GM12878 (cell line): Measurements from ENCODE around the gene AK8. TPM values are rescaled to one million over a fixed set of nuclear protein-coding genes. Genes with fewer than 3 reads are reported as not detected.
"Not testable (repeated sequence)": the region's sequence is repeated elsewhere in the genome, so short reads cannot be mapped to it uniquely, and the experiment has no call there.

Source experiments
- ATAC-seq: fragments of 200-7000 bp; cut with Tn5 transposase; 3 replicates; pipeline ENCODE4 v1.9.1; 2020; ENCODE audit warnings: mild to moderate bottlenecking, moderate library complexity
- BruUV-seq: library from RNA; stranded (reverse); fragments of 400-500 nt; replicated peaks from 2 replicates; lab custom pipeline; 2021; lab: Mats Ljungman, UMichigan
- CTCF ChIA-PET: fragments of 300-600 bp; sonication (Branson Sonifier 250); formaldehyde crosslinking; extraction: SDS; loops from one replicate; lab custom pipeline; 2021; ENCODE audit warnings: inconsistent platforms; lab: Yijun Ruan, JAX
- POLR2A ChIA-PET: fragments of 350-600 bp; formaldehyde crosslinking; extraction: SDS; loops from one replicate; lab custom pipeline; 2021; ENCODE audit warnings: inconsistent platforms; lab: Charles Lee
- RAD21 ChIA-PET: fragments of 300-600 bp; sonication (Branson Sonifier 250); formaldehyde crosslinking; loops from one replicate; lab custom pipeline; 2023; ENCODE audit warnings: antibody characterized with exemption; ENCODE audit not compliant: unreplicated experiment; lab: Charles Lee
- SMC1A ChIA-PET: fragments of 300-600 bp; sonication (Branson Sonifier 250); formaldehyde crosslinking; loops from one replicate; lab custom pipeline; 2023; ENCODE audit not compliant: unreplicated experiment, uncharacterized antibody; lab: Charles Lee
- DNase-seq: peaks from one replicate; pipeline ENCODE4 v3.0.0-alpha.2; 2011; ENCODE audit warnings: low read depth, low spot score
- FAIRE-seq: peaks from 3 replicates; lab custom pipeline; 2011; peaks lifted over from hg19 to GRCh38; lab: Jason Lieb, UNC
- H2AFZ ChIP-seq: 2 replicates; pipeline ENCODE4 v1.6.0; 2011; ENCODE audit warnings: low read depth, low read length, control low read depth; ENCODE audit not compliant: control insufficient read depth
- H3K27ac ChIP-seq: 2 replicates; pipeline ENCODE4 v1.5.1; 2011; ENCODE audit warnings: control low read depth; ENCODE audit not compliant: control insufficient read depth, insufficient read depth
- H3K27me3 ChIP-seq, 2 experiments: replicated peaks in 1 of 2; 2 replicates each; pipeline versions ENCODE4 v1.6.0 to v1.6.1; 2011; ENCODE audit warnings: low read length in 1 of 2; ENCODE audit not compliant: control insufficient read depth in 2 of 2, insufficient read depth in 2 of 2
- H3K36me3 ChIP-seq, 2 experiments: 2 replicates each; pipeline ENCODE4 v1.5.1; 2011; ENCODE audit warnings: low read length in 1 of 2; ENCODE audit not compliant: control insufficient read depth in 2 of 2, insufficient read depth in 2 of 2
- H3K4me1 ChIP-seq: 2 replicates; pipeline ENCODE4 v1.6.1; 2011; ENCODE audit warnings: mild to moderate bottlenecking, low read length, moderate library complexity, mixed read lengths; ENCODE audit not compliant: control insufficient read depth, insufficient read depth
- H3K4me2 ChIP-seq: 2 replicates; pipeline ENCODE4 v1.6.0; 2011; ENCODE audit warnings: control low read depth; ENCODE audit not compliant: control insufficient read depth, insufficient read depth
- H3K4me3 ChIP-seq: fragments of 200-600 bp; sonication (generic); 2 replicates; pipeline ENCODE4 v1.5.1; 2016
- H3K79me2 ChIP-seq: 2 replicates; pipeline ENCODE4 v1.6.0; 2011; ENCODE audit warnings: low read length; ENCODE audit not compliant: control insufficient read depth, insufficient read depth
- H3K9ac ChIP-seq: 2 replicates; pipeline ENCODE4 v1.8.0; 2011; ENCODE audit warnings: low read length, control low read depth, mixed read lengths; ENCODE audit not compliant: control insufficient read depth, insufficient read depth
- H3K9me3 ChIP-seq: replicated peaks from 3 replicates; pipeline ENCODE4 v1.5.1; 2011; ENCODE audit warnings: mild to moderate bottlenecking, low read length; ENCODE audit not compliant: control insufficient read depth, insufficient read depth
- H4K20me1 ChIP-seq: 2 replicates; pipeline ENCODE4 v1.6.0; 2011; ENCODE audit not compliant: control insufficient read depth, insufficient read depth
- RELB ChIP-seq: fragments of 450-650 bp; IDR thresholded peaks from 2 replicates; pipeline ENCODE4 v1.6.1; 2017; ENCODE audit warnings: low read depth, mild to moderate bottlenecking, moderate library complexity
- STAT3 ChIP-seq: IDR thresholded peaks from 2 replicates; pipeline ENCODE4 v1.6.1; 2011; ENCODE audit warnings: low read depth, low read length, improper control_type of control experiment
- WRNIP1 ChIP-seq: IDR thresholded peaks from 2 replicates; pipeline ENCODE4 v1.6.1; 2011; ENCODE audit warnings: low read depth, low read length, improper control_type of control experiment, borderline replicate concordance
- ZZZ3 ChIP-seq: IDR thresholded peaks from 2 replicates; pipeline ENCODE4 v1.6.1; 2011; ENCODE audit warnings: low read depth; ENCODE audit not compliant: control insufficient read depth, insufficient read length
- WGBS: methylation state at CpG from one replicate; pipeline ENCODE4 v1.1.6; 2016; ENCODE audit warnings: low lambda C conversion rate; ENCODE audit not compliant: insufficient replicate concordance, insufficient coverage; ENCODE audit errors: missing lambda C conversion rate; 5-methylcytosine and 5-hydroxymethylcytosine counted together
- in situ Hi-C: fragments of 300-500 bp; cut with MboI; formaldehyde crosslinking; loops from 9 replicates; pipeline ENCODE4 v1.14.3; 2018; ENCODE audit warnings: mixed read lengths
- intact Hi-C: fragments of 100-400 bp; cut with micrococcal nuclease; formaldehyde crosslinking; loops from one replicate; pipeline ENCODE4 v1.14.2; 2022; ENCODE audit not compliant: unreplicated experiment
- polyA plus RNA-seq, 11 experiments: library from polyadenylated mRNA; depleted of rRNA in 4 of 11; unstranded in 6 of 11; stranded (reverse) in 5 of 11; fragments of >200 nt; fragmentation: Nextera tagmentation in 4 of 11; fragmentation: Illumina TruSeq in 1 of 11; extraction: Ambion mirVana in 4 of 11; extraction: Trizol in 1 of 11; gene quantifications; 1 replicate in 1 of 11; 2 replicates in 10 of 11; pipeline versions ENCODE4 v1.2.1 to v1.2.3, GENCODE V29; 2011 to 2016; ENCODE audit warnings: inconsistent platforms in 2 of 11, missing spikeins in 2 of 11, low read depth in 1 of 11
- total RNA-seq, 4 experiments: library from RNA; depleted of rRNA in 3 of 4; stranded (reverse); fragments of >200 nt in 3 of 4; fragmentation: Illumina TruSeq in 1 of 4; extraction: Trizol in 1 of 4; gene quantifications; 2 replicates each; pipeline versions ENCODE4 v1.2.1 to v1.2.3, GENCODE V29; 2013 to 2021
- TF ChIP-seq, protein P1 (sequence below): fragments of 450-650 bp; IDR thresholded peaks from 2 replicates; pipeline ENCODE4 v1.6.1; 2016; ENCODE audit warnings: mild to moderate bottlenecking, moderate library complexity, borderline replicate concordance
- TF ChIP-seq, protein P2 (sequence below): IDR thresholded peaks from 2 replicates; pipeline ENCODE4 v1.6.1; 2012; ENCODE audit warnings: low read depth, low read length, improper control_type of control experiment
- TF ChIP-seq, protein P3 (sequence below): IDR thresholded peaks from 2 replicates; pipeline ENCODE4 v1.6.1; 2012; ENCODE audit warnings: mild to moderate bottlenecking, low read depth, low read length

AK8 gene
- total and polyA plus RNA-seq, 10 of the 15 experiments (the other 5 are each of a cell fraction or from before 2014, with no cell fraction given) = 0.03 to 0.12 (median 0.06) TPM; not detected in 5

GRCh38 chr9:132711152-132711551, 166.9 kb downstream of the AK8 start:
- BruUV-seq, SMC1A ChIA-PET, H3K9ac ChIP-seq, H3K4me2 ChIP-seq, H3K4me1 ChIP-seq, CTCF ChIA-PET, intact Hi-C loops, ATAC-seq, H3K79me2 ChIP-seq, in situ Hi-C loops, FAIRE-seq, POLR2A ChIA-PET, H4K20me1 ChIP-seq, DNase-seq, H3K27ac ChIP-seq, H3K4me3 ChIP-seq, H3K9me3 ChIP-seq, RAD21 ChIA-PET, H3K36me3 ChIP-seq, H2AFZ ChIP-seq, H3K27me3 ChIP-seq: not testable (repeated sequence)
- 34% methylated on average over 5 of the region's 5 CpGs for WGBS

DNA sequence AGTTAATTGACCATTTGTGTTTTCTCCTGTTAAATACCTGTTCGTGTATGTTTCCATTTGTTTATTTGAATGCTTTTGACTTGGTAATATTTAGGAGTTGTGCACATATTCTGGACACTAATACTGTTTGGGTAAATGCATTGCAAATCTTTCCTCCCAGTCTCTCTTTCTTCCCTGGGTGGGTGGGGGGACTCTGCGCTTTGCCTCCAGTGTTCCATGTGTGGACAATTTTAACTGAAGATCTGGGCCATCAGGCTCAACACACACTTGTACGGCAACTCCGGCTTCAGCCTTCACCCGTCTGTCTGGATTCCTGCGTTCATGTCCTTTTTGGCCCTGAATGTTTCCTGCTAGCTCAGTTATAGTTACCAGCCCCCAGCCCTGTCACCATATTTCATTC, 167.8 kb downstream of the AK8 start:
- FAIRE-seq (no peak), ATAC-seq (no peak), DNase-seq (no peak)
- Histone ChIP-seq H3K9me3 (no peaks in the 10 kb centered on the region), H3K4me3 (no peak overlapping the region), H4K20me1 (no peaks in the 10 kb centered on the region), H3K4me1 (no peaks in the 10 kb centered on the region), H3K36me3 (no peaks in the 10 kb centered on the region), H3K27me3 (no peaks in the 10 kb centered on the region), H3K9ac (no peak overlapping the region), H3K27ac (no peak overlapping the region), H3K4me2 (no peak overlapping the region), H2AFZ (no peak overlapping the region), H3K79me2 (no peaks in the 10 kb centered on the region)
- CTCF ChIA-PET = no interaction called here
- intact Hi-C loops = no loop called here
- in situ Hi-C loops = no loop called here
- WGBS = 78% methylated on average over 6 of the region's 6 CpGs
- POLR2A ChIA-PET = no interaction called here
- RAD21 ChIA-PET = no interaction called here
- no TSS peak for BruUV-seq
- SMC1A ChIA-PET = no interaction called here
- TF ChIP-seq, protein P1, sequence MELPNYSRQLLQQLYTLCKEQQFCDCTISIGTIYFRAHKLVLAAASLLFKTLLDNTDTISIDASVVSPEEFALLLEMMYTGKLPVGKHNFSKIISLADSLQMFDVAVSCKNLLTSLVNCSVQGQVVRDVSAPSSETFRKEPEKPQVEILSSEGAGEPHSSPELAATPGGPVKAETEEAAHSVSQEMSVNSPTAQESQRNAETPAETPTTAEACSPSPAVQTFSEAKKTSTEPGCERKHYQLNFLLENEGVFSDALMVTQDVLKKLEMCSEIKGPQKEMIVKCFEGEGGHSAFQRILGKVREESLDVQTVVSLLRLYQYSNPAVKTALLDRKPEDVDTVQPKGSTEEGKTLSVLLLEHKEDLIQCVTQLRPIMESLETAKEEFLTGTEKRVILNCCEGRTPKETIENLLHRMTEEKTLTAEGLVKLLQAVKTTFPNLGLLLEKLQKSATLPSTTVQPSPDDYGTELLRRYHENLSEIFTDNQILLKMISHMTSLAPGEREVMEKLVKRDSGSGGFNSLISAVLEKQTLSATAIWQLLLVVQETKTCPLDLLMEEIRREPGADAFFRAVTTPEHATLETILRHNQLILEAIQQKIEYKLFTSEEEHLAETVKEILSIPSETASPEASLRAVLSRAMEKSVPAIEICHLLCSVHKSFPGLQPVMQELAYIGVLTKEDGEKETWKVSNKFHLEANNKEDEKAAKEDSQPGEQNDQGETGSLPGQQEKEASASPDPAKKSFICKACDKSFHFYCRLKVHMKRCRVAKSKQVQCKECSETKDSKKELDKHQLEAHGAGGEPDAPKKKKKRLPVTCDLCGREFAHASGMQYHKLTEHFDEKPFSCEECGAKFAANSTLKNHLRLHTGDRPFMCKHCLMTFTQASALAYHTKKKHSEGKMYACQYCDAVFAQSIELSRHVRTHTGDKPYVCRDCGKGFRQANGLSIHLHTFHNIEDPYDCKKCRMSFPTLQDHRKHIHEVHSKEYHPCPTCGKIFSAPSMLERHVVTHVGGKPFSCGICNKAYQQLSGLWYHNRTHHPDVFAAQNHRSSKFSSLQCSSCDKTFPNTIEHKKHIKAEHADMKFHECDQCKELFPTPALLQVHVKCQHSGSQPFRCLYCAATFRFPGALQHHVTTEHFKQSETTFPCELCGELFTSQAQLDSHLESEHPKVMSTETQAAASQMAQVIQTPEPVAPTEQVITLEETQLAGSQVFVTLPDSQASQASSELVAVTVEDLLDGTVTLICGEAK = no peak
- TF ChIP-seq ZZZ3 (no peak), STAT3 (no peak), RELB (no peak), WRNIP1 (no peak)
- TF ChIP-seq, protein P2, sequence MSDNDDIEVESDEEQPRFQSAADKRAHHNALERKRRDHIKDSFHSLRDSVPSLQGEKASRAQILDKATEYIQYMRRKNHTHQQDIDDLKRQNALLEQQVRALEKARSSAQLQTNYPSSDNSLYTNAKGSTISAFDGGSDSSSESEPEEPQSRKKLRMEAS = no peak
- TF ChIP-seq, protein P3, sequence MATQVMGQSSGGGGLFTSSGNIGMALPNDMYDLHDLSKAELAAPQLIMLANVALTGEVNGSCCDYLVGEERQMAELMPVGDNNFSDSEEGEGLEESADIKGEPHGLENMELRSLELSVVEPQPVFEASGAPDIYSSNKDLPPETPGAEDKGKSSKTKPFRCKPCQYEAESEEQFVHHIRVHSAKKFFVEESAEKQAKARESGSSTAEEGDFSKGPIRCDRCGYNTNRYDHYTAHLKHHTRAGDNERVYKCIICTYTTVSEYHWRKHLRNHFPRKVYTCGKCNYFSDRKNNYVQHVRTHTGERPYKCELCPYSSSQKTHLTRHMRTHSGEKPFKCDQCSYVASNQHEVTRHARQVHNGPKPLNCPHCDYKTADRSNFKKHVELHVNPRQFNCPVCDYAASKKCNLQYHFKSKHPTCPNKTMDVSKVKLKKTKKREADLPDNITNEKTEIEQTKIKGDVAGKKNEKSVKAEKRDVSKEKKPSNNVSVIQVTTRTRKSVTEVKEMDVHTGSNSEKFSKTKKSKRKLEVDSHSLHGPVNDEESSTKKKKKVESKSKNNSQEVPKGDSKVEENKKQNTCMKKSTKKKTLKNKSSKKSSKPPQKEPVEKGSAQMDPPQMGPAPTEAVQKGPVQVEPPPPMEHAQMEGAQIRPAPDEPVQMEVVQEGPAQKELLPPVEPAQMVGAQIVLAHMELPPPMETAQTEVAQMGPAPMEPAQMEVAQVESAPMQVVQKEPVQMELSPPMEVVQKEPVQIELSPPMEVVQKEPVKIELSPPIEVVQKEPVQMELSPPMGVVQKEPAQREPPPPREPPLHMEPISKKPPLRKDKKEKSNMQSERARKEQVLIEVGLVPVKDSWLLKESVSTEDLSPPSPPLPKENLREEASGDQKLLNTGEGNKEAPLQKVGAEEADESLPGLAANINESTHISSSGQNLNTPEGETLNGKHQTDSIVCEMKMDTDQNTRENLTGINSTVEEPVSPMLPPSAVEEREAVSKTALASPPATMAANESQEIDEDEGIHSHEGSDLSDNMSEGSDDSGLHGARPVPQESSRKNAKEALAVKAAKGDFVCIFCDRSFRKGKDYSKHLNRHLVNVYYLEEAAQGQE = no peak
